Ovary (tissue), 9 donors: ENCODE results near the gene ITPKC. TPM values are rescaled to one million over a fixed set of nuclear protein-coding genes. Genes with fewer than 3 reads are reported as not detected.

ENCODE experiments used
- DNase-seq, 5 donors: peaks; one replicate each; pipeline ENCODE4 v3.0.0-alpha.2; 2019 to 2020
- H3K27ac ChIP-seq, 2 donors: fragments of 200-600 bp; one replicate each; pipeline versions ENCODE4 v1.5.1 to v1.8.0; 2019 to 2022
- H3K27me3 ChIP-seq: fragments of 200-600 bp; one replicate; pipeline ENCODE4 v1.8.0; 2022
- H3K36me3 ChIP-seq: fragments of 200-600 bp; sonication (generic); one replicate; pipeline ENCODE4 v1.5.1; 2019
- H3K4me1 ChIP-seq: one replicate; pipeline ENCODE4 v1.8.1; 2013; ENCODE audit warnings: mild to moderate bottlenecking, moderate library complexity; ENCODE audit not compliant: insufficient read depth
- H3K4me3 ChIP-seq: fragments of 200-600 bp; sonication (generic); one replicate; pipeline ENCODE4 v1.5.1; 2017
- H3K9me3 ChIP-seq, 2 donors: fragments of 200-600 bp in 1 of 2; sonication (generic) in 1 of 2; one replicate each; pipeline versions ENCODE4 v1.5.1 to v1.8.1; 2013 to 2019; ENCODE audit warnings: mild to moderate bottlenecking in 1 of 2, moderate library complexity in 1 of 2
- EP300 ChIP-seq: sonication (generic); formaldehyde crosslinking; IDR thresholded peaks from one replicate; pipeline ENCODE4 v1.6.1; 2017; ENCODE audit warnings: antibody characterized with exemption
- POLR2A ChIP-seq: fragments of 450-650 bp; IDR thresholded peaks from one replicate; pipeline ENCODE4 v1.6.1; 2017; ENCODE audit warnings: antibody characterized with exemption, mild to moderate bottlenecking, moderate library complexity
- WGBS, 3 donors: extraction: QIAGEN DNeasy Blood & Tissue Kit in 1 of 3; methylation state at CpG; one replicate each; pipeline versions ENCODE4 v1.1.5 to v1.1.7; 2013 to 2017; 5-methylcytosine and 5-hydroxymethylcytosine counted together
- intact Hi-C, 4 donors: fragments of 100-400 bp; cut with DNase I; formaldehyde crosslinking; loops; one replicate each; pipeline versions ENCODE4 v1.11.0 to v1.15.1; 2022 to 2023
- polyA plus RNA-seq, 2 donors: library from polyadenylated mRNA; stranded (reverse); fragments of 200-250 nt in 1 of 2; fragments of 350-450 nt in 1 of 2; fragmentation: Illumina TruSeq in 1 of 2; extraction: RNeasy Lipid Tissue Mini Kit (QIAGEN cat#74804) in 1 of 2; gene quantifications; one replicate each; pipeline ENCODE4 v1.2.3, GENCODE V29; 2013 to 2014
- total RNA-seq, 7 donors: library from RNA; depleted of rRNA in 2 of 7; stranded (reverse); fragments of >200 nt in 2 of 7; fragmentation: NEBNext Ultra II Directional in 3 of 7; extraction: Animal tissue kit (Norgen Biotek cat#: 25700) in 3 of 7; gene quantifications; one replicate each; pipeline versions ENCODE4 v1.1.0 to v1.2.4, GENCODE V29; 2016 to 2023
- TF ChIP-seq, protein P1 (sequence below), 3 donors: fragments of 450-650 bp in 2 of 3; fragments of 200-600 bp in 1 of 3; IDR thresholded peaks; one replicate each; pipeline versions ENCODE4 v1.5.1 to v1.8.0; 2016 to 2022; ENCODE audit warnings: antibody characterized with exemption in 3 of 3, mild to moderate bottlenecking in 1 of 3
- donor health status: DM: no; HTN: no; CAD: no; lungs with moderate emphysema.
- donor health status: DM: no; HTN: no; CAD: no.
- donor health status: Bipolar disorder and iron deficiency.
- donor health status: DM: yes; HTN: yes; CAD: no.
- donor health status: DM: no; HTN: no; CAD: no.
- donor health status: DM: yes; HTN: yes; CAD: no.

Gene ITPKC
- total and polyA plus RNA-seq, 9 donors: 6.5 to 117 (median 19.1) TPM

DNA sequence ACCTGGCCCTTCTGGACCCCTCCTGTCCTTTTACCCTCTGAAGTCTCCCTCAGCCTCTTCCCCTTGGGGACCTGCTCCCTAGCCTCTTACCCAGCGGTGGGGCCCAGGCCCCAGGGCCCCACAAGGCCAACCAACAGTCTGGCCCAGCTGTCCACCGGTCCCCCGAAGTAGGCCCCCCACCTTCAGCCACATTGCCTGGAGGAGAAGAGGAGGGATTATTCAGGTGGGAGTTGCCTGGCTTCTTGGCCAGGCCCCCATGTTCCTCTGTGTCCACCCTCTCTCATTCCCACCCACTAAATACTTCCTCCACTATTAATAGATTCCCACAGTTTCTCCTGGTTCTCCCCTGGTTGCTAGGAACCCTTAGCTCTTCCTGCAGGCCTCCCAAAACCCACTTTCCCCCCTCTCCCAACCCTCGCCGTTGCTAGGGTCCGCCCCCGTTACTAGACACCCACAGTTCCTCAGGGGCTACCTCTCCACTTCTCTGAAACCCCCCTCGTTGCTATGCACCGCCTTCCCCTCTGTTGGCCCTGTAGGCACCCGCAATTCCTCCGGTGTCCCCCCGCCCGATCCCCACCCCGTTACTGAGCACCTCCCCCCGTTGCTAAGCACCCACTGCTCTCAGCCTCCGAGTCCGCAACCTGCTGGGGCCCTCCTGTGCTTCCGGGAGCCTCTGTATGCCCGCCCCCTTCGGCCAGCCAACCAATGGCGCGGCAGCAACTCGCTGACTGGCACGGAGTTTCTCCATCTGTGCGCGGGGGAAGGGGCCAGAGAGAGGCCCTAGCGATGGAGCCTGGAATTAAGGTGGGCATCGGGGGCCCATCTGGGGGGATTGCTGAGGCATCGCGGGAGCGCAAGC lies 2.2 kb upstream of the ITPKC start:
- intact Hi-C loops: loop anchor here in 2 of 4 donors (5.0 to 10.0 kb wide), 2 partner anchors 52 to 90 kb away; no protein-coding TSS in a partner anchor
- H3K4me3 ChIP-seq: peak overlapping the region; percentile 45
- H3K4me1 ChIP-seq: peaks cover 8% of the 10 kb centered on the region
- 2% methylated on average over 31 of the region's 31 CpGs for WGBS, 3 donors
- peak; percentile 92 to 97 (median 95) for DNase-seq
- peak; percentile 14 for TF ChIP-seq POLR2A
- TF ChIP-seq EP300: no peak
- H3K27ac ChIP-seq: peak overlapping the region; percentile 95 to 96
- H3K9me3 ChIP-seq: no peaks in the 10 kb centered on the region
- H3K36me3 ChIP-seq: no peaks in the 10 kb centered on the region
- no peaks in the 10 kb centered on the region for H3K27me3 ChIP-seq

DNA sequence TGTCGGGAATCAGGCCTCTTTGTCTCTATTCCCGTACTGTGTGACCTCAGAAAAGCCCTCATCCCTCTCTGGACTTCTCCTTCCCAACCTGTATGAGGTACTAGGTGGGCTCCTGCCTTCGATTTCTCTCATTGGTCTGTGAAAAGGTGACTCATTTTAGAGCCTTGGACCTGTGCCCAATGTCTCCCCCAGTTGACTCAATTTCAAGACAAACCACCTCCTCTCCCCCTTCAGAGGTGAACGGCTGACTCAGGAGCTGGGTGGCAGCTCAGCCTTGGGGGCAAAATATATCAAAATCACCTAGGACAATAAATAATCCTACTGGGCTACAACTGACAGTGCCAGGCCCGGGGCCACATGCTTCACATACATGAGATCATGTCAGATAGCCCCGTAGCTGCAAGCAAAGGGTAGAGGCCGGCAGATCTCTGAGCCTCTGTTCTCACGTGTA lies 856 bp upstream of the ITPKC start:
- no peak for TF ChIP-seq EP300
- TF ChIP-seq, protein P1, sequence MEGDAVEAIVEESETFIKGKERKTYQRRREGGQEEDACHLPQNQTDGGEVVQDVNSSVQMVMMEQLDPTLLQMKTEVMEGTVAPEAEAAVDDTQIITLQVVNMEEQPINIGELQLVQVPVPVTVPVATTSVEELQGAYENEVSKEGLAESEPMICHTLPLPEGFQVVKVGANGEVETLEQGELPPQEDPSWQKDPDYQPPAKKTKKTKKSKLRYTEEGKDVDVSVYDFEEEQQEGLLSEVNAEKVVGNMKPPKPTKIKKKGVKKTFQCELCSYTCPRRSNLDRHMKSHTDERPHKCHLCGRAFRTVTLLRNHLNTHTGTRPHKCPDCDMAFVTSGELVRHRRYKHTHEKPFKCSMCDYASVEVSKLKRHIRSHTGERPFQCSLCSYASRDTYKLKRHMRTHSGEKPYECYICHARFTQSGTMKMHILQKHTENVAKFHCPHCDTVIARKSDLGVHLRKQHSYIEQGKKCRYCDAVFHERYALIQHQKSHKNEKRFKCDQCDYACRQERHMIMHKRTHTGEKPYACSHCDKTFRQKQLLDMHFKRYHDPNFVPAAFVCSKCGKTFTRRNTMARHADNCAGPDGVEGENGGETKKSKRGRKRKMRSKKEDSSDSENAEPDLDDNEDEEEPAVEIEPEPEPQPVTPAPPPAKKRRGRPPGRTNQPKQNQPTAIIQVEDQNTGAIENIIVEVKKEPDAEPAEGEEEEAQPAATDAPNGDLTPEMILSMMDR (IDR thresholded peaks at IDR 0.05): no peak
- no peak for TF ChIP-seq POLR2A
- Histone ChIP-seq H3K27me3 (no peaks in the 10 kb centered on the region), H3K4me3 (peak overlapping the region; percentile 86), H3K9me3 (no peaks in the 10 kb centered on the region), H3K4me1 (peaks cover 11% of the 10 kb centered on the region), H3K27ac (peak overlapping the region; percentile 95 to 96), H3K36me3 (no peaks in the 10 kb centered on the region)
- DNase-seq: peak in 3 of 5 donors; percentile 64 to 70 (median 70)
- 1 to 4% (median 2%) methylated on average over 8 of the region's 8 CpGs for WGBS, 3 donors
- intact Hi-C loops: loop anchor here in 2 of 4 donors (5.0 to 10.0 kb wide), 2 partner anchors 54 to 89 kb away; no protein-coding TSS in a partner anchor

DNA sequence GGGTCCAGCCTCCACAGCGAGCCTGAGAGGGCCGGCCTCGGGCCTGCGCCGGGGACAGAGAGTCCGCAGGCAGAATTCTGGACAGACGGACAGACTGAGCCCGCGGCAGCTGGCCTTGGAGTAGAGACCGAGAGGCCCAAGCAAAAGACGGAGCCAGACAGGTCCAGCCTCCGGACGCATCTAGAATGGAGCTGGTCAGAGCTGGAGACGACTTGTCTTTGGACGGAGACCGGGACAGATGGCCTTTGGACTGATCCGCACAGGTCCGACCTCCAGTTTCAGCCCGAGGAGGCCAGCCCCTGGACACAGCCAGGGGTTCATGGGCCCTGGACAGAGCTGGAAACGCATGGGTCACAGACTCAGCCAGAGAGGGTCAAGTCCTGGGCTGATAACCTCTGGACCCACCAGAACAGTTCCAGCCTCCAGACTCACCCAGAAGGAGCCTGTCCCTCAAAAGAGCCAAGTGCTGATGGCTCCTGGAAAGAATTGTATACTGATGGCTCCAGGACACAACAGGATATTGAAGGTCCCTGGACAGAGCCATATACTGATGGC lies 490 bp downstream of the ITPKC start:
- TF ChIP-seq, protein P1 (IDR thresholded peaks at IDR 0.05): no peak
- TF ChIP-seq EP300: no peak
- TF ChIP-seq POLR2A: no peak
- Histone ChIP-seq H3K9me3 (no peaks in the 10 kb centered on the region), H3K4me3 (peak overlapping the region; percentile 86), H3K36me3 (no peaks in the 10 kb centered on the region), H3K4me1 (peaks cover 12% of the 10 kb centered on the region), H3K27me3 (no peaks in the 10 kb centered on the region), H3K27ac (peak overlapping the region; percentile 95 to 96)
- intact Hi-C loops: loop anchor here in 2 of 4 donors (5.0 to 10.0 kb wide), 2 partner anchors 55 to 87 kb away; no protein-coding TSS in a partner anchor
- DNase-seq: no peak
- WGBS, 3 donors: 0 to 1% (median 1%) methylated on average over 13 to 20 of the region's 20 CpGs

DNA sequence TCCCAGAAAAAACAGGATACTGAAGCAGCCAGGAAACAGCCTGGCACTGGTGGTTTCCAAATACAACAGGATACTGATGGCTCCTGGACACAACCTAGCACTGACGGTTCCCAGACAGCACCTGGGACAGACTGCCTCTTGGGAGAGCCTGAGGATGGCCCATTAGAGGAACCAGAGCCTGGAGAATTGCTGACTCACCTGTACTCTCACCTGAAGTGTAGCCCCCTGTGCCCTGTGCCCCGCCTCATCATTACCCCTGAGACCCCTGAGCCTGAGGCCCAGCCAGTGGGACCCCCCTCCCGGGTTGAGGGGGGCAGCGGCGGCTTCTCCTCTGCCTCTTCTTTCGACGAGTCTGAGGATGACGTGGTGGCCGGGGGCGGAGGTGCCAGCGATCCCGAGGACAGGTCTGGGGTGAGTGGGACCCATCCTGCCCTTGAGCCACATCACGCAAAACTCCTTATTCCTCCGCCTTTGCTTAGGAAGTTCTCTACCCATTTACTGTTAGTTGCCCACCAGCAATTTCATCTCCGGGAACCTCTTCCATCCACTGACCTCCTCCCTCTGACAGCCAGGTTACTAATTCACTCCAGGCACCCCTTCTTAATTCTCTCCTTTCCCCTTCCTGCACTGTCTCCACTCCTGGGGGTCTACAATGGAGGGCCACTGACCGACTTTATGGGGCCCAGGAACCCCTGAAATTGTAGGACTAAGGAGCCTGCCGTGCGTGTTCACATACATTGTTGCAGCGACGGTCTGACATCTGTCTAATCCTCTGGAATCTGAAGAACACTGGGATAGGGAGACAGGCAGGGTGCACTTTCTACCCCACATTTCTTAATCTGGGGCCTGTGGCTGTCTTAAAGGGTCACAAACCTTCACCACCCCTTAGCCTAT lies 1.2 kb downstream of the ITPKC start:
- peak overlapping the region; percentile 35 to 95 for H3K27ac ChIP-seq
- peaks cover 12% of the 10 kb centered on the region for H3K4me1 ChIP-seq
- TF ChIP-seq, protein P1 (IDR thresholded peaks at IDR 0.05): no peak
- TF ChIP-seq EP300 (no peak), POLR2A (no peak)
- H3K4me3 ChIP-seq: peak overlapping the region; percentile 86
- intact Hi-C loops: loop anchor here in 2 of 4 donors (5.0 to 10.0 kb wide), 2 partner anchors 56 to 87 kb away; no protein-coding TSS in a partner anchor
- no peaks in the 10 kb centered on the region for H3K36me3 ChIP-seq
- 15 to 33% (median 32%) methylated on average over 17 to 20 of the region's 20 CpGs for WGBS, 3 donors
- H3K27me3 ChIP-seq: no peaks in the 10 kb centered on the region
- H3K9me3 ChIP-seq: no peaks in the 10 kb centered on the region
- peak; percentile 38 to 66 (median 63) for DNase-seq
